ENCODE measurements around the gene UACA. TPM values are rescaled to one million over a fixed set of nuclear protein-coding genes. Genes with fewer than 3 reads are reported as not detected.
A peak's percentile ranks its signal among the peaks of the same experiment; 100 is the strongest.
"Not testable (repeated sequence)": the region's sequence is repeated elsewhere in the genome, so short reads cannot be mapped to it uniquely, and the experiment has no call there.

UACA gene
- total RNA-seq, 4 donors from 2014 or later = 35.9 to 78.9 (median 50.5) TPM

DNA sequence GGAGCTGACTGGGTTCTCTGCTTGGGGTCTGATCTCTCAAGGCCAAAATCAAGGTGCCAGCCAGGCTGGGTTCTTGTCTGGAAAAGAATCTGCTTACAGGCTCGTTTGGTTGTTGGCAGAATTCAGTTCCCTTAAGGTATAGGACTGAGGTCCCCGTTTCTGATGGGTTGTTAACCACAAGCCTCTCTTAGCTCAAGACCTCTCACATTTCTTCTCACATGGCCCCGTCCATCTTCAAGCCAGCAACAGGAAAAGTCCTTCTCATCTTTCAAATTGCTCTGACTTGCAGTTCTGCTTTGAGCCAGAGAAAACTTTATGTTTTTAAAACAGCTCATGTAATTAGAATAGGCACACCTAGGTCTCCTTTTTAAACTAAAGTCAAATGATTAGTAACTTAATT, 20.4 kb downstream of the UACA start:
- H3K4me1 ChIP-seq = peaks cover 18 to 46% (median 19%) of the 10 kb centered on the region in 3 donors
- H3K36me3 ChIP-seq = no peaks in the 10 kb centered on the region
- H3K27ac ChIP-seq = peak overlapping the region; percentile 54 to 73 (median 68)
- 29 to 55% methylated on average over 2 to 3 of the region's 3 CpGs for WGBS, 2 donors (ENCODE audit: low coverage in 1 of 2)
- peak overlapping the region in 1 of 2 donors; percentile 44 for H3K4me3 ChIP-seq
- no peaks in the 10 kb centered on the region for H3K9me3 ChIP-seq
- TF ChIP-seq EP300 (IDR thresholded peaks at IDR 0.05) = no peak
- no peak for TF ChIP-seq POLR2AphosphoS5 (IDR thresholded peaks at IDR 0.05)
- no peak for TF ChIP-seq POLR2A (IDR thresholded peaks at IDR 0.05)
- TF ChIP-seq CTCF (IDR thresholded peaks at IDR 0.05) = no peak
- no peaks in the 10 kb centered on the region for H3K27me3 ChIP-seq
- no peak for ATAC-seq

DNA sequence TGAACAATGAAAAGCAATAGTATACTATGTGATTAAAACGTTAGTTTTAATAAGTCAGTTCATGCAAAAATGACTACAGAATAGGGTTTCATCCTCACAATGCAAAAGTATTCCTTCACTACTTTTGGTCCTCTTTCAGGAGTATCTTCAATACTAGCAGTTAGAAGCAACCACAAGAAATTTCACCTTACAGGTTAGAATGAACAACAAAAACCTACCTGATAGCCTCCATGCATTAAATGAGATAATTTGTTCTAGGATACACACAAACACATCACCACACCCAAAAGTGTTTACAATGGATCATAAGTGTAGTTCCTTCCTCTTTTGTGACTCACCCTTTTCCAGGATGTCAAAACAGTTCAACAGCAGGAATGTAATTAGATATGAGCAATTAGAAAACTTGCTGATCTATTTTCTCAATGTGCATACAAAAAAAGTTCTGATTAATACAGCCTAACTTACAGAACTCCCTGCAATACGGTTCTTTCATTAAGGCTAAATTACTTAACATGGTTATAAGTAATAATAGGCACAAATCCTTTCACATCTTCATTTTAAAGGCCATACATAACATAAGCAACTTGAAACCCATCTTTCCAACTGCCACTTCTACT, 21.6 kb downstream of the UACA start:
- peak; percentile 51 for ATAC-seq
- H3K4me3 ChIP-seq = no peak overlapping the region
- H3K9me3 ChIP-seq = no peaks in the 10 kb centered on the region
- H3K36me3 ChIP-seq = no peaks in the 10 kb centered on the region
- H3K4me1 ChIP-seq = peaks cover 18 to 55% (median 19%) of the 10 kb centered on the region in 3 donors
- no peaks in the 10 kb centered on the region for H3K27me3 ChIP-seq
- H3K27ac ChIP-seq = peak overlapping the region; percentile 54 to 76 (median 72)
- no peak for TF ChIP-seq POLR2A (IDR thresholded peaks at IDR 0.05)
- no peak for TF ChIP-seq EP300 (IDR thresholded peaks at IDR 0.05)
- no peak for TF ChIP-seq POLR2AphosphoS5 (IDR thresholded peaks at IDR 0.05)
- TF ChIP-seq CTCF (IDR thresholded peaks at IDR 0.05) = no peak
- WGBS, 2 donors (ENCODE audit: low coverage in 1 of 2) = 28 to 43% methylated on average over 2 of the region's 2 CpGs

DNA sequence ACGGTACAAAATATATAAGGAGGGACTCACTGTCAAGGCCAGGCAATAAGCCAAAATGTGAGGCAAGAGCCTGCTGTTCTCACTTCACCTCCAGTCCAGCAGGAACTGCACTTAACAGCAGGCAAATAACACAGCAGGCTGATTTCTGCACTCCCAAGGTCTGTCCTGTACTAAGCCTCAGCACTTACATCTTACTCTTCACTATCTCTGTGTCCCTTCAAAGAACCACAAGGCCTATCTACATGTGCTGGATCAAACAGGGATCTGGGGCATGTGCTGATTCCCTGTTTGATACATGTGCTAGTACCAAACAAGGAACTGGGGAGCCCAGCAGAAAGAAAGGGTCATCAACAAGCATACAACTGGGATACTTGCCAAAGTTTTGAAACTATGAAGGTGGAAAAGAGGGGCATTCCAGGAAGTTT, 22.2 kb downstream of the UACA start:
- WGBS, 2 donors (ENCODE audit: low coverage in 1 of 2) = 0% methylated on average over 1 of the region's 1 CpG
- Histone ChIP-seq H3K36me3 (no peaks in the 10 kb centered on the region), H3K27ac (peak overlapping the region; percentile 54 to 76 (median 72)), H3K9me3 (no peaks in the 10 kb centered on the region), H3K4me3 (no peak overlapping the region), H3K4me1 (peaks cover 18 to 59% (median 19%) of the 10 kb centered on the region in 3 donors), H3K27me3 (no peaks in the 10 kb centered on the region)
- no peak for TF ChIP-seq EP300 (IDR thresholded peaks at IDR 0.05)
- no peak for TF ChIP-seq CTCF (IDR thresholded peaks at IDR 0.05)
- peak; percentile 59 for TF ChIP-seq POLR2AphosphoS5 (IDR thresholded peaks at IDR 0.05)
- no peak for TF ChIP-seq POLR2A (IDR thresholded peaks at IDR 0.05)
- ATAC-seq = peak; percentile 86

- peaks cover 0 to 20% (median 0%) of the 10 kb centered on the region in 3 donors for H3K4me1 ChIP-seq
- H3K4me3 ChIP-seq, H3K27ac ChIP-seq, H3K27me3 ChIP-seq, H3K9me3 ChIP-seq, ATAC-seq, H3K36me3 ChIP-seq: not testable (repeated sequence)
- 87 to 100% methylated on average over 2 of the region's 3 CpGs for WGBS, 2 donors (ENCODE audit: low coverage in 1 of 2)
These were observed 28.3 kb downstream of the UACA start for GRCh38 chr15:70735040-70735439.

GRCh38 chr15:70729164-70729563, 34.2 kb downstream of the UACA start:
- Histone ChIP-seq H3K27me3 (no peaks in the 10 kb centered on the region), H3K4me1 (peaks cover 0 to 12% (median 3%) of the 10 kb centered on the region in 3 donors), H3K4me3 (no peak overlapping the region), H3K9me3 (no peaks in the 10 kb centered on the region), H3K27ac (no peak overlapping the region), H3K36me3 (no peaks in the 10 kb centered on the region)
- WGBS, 2 donors (ENCODE audit: low coverage in 1 of 2) = 93 to 96% methylated on average over 4 to 5 of the region's 5 CpGs
- ATAC-seq = no peak
- TF ChIP-seq EP300 (IDR thresholded peaks at IDR 0.05) (no peak), POLR2A (IDR thresholded peaks at IDR 0.05) (no peak), POLR2AphosphoS5 (IDR thresholded peaks at IDR 0.05) (no peak), CTCF (IDR thresholded peaks at IDR 0.05) (no peak)
